ENCODE measurements around the gene ETS1. TPM values are rescaled to one million over a fixed set of nuclear protein-coding genes. Genes with fewer than 3 reads are reported as not detected.

The ETS1 gene
- total RNA-seq, 2 donors from 2014 or later: 23.0 to 38.0 TPM

DNA sequence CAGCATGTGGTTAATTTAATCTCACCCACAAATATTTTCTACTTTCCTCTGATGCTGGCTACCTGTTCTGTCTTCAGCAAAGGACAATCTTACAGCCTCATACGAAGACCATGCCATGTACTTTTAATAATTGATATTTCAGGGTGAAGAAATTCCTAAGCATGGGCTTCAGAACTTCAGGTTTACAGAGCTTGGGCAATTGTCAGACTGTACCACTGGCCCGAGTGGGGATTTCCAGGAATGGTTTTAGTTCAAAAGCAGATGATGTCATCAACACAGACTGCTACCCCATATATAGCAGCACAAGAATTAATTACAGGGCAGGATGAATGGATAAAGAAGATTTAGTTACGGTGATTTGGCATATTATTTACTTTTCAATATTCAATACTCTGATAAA is 171.8 kb downstream of the ETS1 start:
- intact Hi-C loops (cut with DNase I, micrococcal nuclease): no loop called here
- DNase-seq: no peak
- ATAC-seq: no peak

- no peak for DNase-seq
- intact Hi-C loops (cut with DNase I, micrococcal nuclease): no loop called here
- ATAC-seq: peak; percentile 26
Observed at GRCh38 chr11:128412847-128413791, 174.2 kb downstream of the ETS1 start.

DNA sequence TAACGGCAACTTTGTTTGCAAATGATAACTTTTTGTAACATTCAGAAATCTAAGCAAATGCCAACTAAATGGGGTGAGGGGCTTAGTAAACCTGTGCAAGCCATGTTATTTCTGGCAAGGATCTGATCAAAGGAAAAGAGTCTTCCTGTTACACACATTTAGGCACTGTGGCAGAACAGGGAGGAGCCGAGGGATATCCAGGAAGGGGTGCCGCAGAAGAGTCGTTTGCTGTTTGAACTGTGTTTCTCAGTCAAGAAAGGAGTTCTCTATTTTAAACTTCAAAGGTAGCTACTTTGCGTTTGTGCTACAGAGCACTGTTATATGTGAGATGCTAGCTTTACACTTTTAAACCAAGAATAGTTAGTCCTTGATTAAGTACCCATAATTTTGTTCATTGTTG is 175.5 kb downstream of the ETS1 start:
- peak; percentile 65 for ATAC-seq

DNA sequence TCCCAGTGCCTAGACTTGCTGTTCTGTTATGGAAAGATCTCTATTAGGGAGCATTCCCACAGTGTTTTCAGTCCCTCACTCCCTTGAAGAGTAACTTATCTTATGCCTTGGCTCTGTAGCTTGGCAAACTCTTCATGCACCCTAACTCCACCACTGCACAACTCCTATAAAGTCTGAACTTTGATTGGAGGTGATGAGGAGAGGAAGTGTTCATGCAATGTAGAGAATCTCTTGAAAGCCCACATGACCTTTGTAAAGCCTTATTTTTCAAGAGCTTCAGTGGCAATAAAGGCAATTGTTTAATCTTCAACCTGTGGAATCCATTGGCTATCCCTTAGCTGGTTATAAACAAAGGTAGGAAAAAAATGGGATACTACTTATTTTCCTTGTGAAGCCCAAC is 176.2 kb downstream of the ETS1 start:
- no peak for DNase-seq
- ATAC-seq: peak; percentile 89
- intact Hi-C loops (cut with DNase I, micrococcal nuclease): no loop called here

More for the DNA sequence above, 175.5 kb downstream of the ETS1 start:
- intact Hi-C loops (cut with DNase I, micrococcal nuclease): no loop called here
- no peak for DNase-seq

- DNase-seq: no peak
- ATAC-seq: no peak
- intact Hi-C loops (cut with DNase I, micrococcal nuclease): no loop called here
Observed at GRCh38 chr11:128409476-128409875, 177.9 kb downstream of the ETS1 start.

Small RNA genes within 50 kb of the gene (microRNA-seq; reads per million reads assigned to microRNA genes)
- 0 to 4.1 reads per million in 2 donors for gene MIR6090

Other genes with a start within 250 kb of the ETS1 start
- gene FLI1, start 106.5 kb upstream of the ETS1 start, total RNA-seq: 10 to 100 TPM in 1 of 2 donors, 1 to 10 TPM in 1; 5.6 to 10.6 TPM

All from left colon (tissue), 2 donors.